Stimulated activated CD8-positive, alpha-beta memory T cell treated with anti-CD3 and anti-CD28 coated beads, Interleukin-2, amount 100 ng/mL, for 48 hours (primary cell): ENCODE data around the gene VSX1.

Experiments used
- DNase-seq, 2 donors: peaks; one replicate each; pipeline ENCODE4 v3.0.0-alpha.2; 2020; ENCODE audit warnings: low read depth in 2 of 2

The VSX1 gene

DNA sequence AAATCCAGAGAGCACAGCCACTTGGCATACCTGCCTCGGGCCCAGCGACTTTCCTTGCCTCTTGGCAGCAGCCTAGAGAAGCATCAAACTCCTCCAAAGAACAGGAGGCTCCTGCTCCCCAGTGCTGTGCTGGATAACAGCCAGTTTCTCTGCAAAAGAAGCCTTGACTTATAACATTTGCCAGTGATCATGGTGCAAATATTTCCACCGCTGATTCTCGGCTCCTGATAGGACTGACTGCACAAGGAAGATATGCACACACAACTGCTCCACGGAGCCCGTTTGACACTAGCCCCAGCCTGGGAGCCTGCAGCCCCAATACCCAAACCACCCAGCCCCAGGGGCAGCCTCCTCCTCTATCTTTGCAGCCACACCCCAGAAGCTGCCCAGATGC lies 41.5 kb downstream of the VSX1 start:
- no peak for DNase-seq

DNA sequence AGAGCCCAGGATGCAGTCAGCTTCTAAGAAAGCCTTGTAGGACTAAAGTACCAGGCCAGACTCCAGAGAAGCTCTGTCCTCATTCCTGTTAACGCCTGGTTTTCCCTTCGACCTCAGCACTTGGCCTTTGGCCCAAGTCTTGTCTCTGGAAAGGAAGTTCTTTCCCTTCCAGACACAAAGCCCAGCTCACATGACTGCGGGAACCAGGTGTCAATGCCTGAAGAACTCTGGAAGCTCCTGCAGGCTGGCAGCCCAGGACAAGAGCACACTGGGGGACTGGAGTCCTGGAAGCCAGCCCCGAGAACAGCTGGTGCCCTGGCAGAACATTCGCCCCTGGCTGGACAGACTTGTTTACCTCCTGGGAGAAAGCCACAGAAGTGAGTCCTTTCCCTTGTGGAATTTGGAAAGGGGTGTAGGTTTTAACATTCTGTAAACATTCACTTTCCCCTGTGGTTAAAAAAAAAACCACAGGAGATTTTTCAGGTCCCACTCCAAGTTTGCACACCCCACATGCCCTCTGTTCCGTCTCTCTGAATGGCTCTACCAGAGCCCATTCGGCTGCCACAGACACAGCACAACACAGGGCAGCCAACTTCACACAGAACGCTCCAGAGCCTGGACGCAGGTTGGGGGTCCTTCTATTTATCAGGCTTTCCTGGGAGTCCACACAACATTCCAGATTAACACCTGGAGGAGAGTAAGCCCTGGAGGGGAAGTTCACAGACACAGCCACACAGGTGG lies 42.1 kb downstream of the VSX1 start:
- no peak for DNase-seq

DNA sequence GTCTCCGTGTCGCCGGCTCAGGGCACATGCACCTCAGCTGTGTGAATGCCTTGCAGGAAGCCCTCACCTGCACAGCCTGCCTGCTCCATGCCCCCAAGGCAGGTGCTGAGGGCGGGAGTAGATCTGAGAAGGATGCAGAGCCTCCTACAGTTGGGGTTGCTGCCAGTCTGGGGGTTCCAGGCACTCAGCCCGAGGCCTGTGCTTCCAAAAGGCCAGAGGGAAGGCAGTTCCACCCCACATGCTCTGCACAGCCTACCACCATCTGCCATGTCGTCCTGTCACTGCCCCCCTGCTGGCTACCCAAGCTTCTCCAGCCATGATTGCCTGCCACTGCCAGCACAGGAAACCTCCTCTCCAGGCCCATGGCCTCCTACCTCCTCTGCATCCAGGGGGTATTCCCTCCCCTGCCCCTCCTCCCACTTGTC lies 43.3 kb downstream of the VSX1 start:
- no peak for DNase-seq

DNA sequence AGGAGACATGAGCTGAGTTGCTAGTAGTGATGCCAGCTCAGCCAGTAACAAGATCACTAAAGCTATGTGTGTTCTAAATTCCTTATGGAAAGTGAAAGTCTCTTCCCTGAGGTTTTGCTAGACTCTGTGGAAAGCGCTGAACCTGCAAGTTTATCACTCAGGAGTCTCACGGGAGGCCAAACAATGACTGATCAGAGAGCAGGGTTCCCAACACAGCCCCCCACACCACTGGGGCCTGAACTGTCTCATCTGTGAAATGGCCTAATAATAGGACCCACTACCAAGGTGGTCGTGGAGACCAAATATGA lies 43.9 kb downstream of the VSX1 start:
- DNase-seq: no peak

DNA sequence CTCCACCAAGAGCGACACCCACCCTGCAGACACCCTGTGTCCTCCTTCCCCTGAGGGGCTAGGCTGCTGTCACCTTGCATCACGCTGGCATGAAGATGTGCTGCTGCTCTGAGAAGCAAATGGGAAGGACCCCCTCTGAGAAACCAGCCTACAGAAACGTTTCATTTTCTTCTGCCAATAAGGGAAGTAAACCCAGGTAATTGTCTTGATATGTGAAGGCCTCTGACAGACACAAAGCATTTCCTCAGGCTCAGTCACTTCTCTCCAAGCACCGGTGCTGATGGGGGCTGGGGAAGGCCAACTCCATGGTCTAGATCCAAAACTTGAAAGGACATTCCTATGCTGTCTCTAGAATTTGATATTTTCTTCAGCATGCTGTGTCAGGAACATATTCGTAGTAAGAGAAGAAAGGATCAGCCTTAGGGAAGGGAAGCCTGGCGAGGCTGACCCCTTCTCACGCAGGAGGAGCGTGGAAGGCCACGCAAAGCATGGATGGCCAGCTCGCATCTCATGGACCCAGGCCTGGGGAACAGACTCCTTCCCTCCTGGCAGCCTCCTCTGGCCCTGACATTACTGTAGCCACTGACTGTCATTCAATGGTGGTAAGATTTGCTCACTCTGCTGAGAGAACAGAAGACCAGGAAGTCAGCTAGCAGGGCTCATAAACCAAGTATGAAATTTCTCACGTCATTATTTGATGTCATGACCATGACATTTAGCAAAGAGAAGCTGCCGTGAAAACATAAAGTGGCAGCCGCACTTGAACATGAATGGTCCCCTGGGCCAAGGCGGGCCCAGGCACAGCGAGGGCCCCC lies 44.4 kb downstream of the VSX1 start:
- no peak for DNase-seq

DNA sequence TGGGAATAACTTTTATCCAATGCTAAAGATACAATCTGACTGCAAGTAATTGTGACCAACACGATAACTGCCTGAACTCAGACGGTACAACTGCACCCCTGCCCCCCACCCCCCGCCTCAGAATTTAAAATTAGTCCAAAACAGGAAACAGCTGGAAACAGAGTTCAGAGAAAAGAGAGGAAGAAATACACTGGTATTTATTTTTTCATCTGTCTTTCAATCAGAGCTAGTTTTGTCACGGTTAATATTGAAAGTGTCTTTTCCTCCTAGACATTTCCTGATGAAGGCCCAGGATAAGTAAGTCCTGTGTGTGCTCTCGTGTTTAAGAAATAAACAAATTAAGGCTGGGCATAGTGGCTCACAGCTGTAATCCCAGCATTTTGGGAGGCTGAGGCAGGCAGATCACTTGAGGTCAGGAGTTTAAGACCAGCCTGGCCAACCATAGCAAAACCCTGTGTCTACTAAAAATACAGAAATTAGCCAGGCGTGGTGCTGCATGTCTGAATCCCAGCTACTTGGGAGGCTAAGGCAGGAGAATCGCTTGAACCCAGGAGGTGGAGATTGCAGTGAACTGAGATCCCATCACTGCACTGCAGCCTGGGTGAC lies 45.5 kb downstream of the VSX1 start:
- DNase-seq: no peak

DNA sequence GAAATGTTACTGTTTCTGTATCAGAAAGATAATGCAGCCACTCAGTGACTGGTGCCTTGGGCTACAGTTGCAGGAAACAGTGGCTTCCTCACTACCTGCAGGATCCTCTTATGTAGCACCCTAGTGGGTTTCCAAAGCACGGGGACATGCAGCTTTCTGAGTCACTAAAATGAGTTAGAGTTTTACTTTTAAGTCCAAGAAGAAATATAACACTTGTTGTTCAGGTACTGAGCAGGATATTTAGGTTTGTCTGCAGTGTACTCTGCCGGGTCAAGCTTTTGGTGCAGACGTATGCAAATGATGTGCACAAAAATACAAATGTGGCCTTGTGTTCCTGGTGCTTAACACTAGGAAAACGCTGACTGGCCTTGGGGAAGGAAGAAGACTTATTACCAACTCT lies 46.0 kb downstream of the VSX1 start:
- no peak for DNase-seq

DNA sequence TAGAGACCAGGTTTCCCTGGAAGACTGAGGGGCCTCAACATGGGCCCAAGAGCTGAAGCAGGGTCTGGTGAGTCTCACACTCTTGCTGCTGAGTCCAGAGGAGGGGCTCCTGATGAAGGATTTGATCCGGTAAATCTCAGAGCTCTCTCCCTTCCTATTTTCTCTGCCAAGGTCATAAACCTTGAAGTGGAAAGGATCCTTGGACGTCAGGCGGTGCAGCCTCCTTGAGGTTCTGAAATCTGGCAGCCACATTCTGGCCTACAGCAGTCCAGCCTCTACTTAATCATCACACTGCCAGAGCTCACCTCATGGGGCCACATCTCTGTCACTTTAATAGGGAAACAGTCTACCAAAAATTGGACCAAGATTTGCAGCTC lies 48.0 kb downstream of the VSX1 start:
- no peak for DNase-seq

DNA sequence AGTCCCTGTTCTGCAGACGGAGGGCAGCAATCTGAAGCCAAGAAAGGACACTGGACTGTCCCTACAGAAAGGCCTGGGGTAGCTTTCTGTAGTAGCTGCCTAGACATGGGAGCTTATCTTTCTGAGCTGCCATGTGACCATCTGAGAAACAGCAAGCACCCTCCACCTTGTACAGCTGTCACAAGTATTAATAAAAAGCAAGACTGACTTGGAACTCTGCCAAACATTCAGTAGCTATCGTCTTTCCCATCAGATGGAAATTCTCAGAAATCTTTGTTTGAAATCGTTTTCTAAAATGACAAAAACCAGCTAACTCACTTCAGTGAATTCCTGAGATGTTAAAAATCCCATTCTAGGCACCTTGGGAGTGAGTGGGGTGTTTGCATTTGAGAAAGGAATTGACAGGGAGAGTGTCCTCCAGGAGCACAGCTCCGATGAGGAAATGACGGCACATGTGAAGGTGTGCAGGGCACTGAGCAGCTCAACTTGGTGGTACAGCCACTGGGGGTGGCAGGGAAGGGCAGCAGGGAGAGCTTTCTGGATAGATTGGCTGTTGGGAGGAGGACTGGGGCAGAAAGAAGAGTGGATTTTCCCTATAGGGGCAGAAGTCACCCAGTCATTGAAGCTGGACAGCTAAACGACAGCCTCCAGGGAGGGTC lies 48.5 kb downstream of the VSX1 start:
- DNase-seq: no peak

DNA sequence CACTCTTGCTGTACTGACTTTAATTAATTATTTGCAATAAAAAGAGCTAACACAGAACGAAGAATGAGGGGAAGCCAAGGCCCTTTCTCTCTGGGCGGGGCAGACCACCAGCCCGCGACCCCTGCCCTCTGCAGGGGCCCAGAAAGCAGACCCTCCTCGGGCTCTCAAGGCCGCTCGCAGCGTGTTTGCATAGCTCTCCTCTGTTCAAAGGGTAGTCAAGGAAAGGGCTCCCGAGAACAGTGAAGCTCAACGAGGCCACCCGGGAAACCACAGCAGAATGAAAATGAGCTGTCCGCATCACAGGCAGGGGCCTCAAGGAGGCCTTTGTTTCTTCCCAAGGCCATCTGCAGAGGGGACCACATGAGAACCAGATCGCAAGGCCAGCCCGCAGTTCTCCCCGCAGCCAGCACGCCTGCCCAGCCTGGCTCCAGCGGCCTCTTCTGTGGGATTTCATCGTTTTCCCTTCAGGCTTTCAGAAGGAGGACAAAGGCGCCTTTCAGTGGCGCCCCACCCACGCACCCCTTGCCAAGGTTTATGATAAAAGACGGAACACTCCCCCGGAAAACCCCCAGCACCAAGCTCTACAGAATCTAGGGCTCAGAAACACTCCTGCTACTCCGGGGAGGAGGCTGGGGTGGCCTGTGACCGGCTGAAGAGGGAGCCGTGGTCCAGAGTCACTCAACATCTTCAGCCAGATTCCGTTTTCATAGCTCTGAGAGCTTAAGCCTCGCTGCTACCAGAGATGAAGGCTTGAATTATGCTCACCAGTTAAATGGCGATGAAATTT lies 49.3 kb downstream of the VSX1 start:
- no peak for DNase-seq

DNA sequence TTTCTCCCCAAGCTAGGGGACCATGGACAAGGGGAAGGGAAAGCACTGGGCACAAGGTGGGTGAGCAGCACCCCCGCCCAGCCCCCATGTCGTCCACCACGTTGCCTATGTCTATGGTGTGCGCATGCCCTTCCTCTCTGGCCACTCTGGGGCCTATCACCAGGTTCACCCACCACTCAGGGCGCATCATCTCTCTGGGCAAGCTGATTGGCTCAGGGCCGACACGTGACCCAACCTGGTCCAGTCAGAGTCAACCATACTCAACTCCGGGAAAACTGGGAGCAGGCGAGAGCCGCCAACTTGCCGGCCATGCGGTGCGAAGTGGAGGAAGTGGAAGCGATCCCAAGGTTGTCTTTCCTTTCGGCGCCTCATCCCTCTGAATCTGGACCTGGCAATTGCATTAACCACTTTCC lies 49.9 kb downstream of the VSX1 start:
- no peak for DNase-seq

DNA sequence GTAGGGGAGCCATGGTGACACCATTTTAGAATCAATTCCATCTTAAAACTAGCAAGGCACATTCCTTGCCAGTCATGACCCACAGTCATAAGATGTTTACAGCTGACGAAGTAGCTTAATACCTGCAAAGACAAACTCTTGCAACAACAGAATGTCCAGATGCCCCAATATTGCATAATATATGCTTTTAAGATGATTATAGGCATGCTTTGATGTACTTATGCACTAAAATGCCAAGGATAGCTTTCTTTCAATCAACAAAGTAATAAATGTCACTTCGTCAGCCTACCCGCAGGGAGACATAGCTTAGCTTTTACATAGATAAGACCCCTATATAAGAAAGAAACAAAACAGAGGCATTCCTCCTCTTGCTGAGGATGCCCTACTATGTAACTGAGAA lies 50.7 kb downstream of the VSX1 start:
- DNase-seq: no peak

DNA sequence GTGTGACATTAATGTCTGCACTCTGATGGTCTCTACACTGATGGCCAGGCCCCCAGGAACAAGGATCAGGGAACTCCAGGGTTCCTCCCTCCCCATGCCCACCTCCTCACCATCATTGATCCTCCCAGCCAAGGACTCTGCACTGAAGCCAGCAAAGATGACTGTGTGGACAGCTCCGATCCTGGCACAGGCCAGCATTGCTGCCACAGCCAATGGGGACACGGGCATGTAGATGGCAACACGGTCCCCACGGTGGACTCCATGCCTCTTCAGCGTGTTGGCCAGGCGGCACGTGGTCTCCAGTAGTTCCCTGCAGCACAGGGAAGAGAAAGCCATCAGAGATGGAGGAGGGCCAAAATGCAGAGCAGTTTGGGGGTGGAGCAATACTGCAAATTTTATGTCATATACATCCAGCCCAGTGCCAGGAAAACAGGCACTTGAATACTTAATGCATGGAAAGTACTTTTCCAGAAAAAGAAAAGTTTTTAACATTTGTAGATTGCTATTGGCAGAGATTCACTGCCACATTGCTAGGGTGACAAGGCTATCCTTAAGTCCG lies 51.2 kb downstream of the VSX1 start:
- DNase-seq: no peak

DNA sequence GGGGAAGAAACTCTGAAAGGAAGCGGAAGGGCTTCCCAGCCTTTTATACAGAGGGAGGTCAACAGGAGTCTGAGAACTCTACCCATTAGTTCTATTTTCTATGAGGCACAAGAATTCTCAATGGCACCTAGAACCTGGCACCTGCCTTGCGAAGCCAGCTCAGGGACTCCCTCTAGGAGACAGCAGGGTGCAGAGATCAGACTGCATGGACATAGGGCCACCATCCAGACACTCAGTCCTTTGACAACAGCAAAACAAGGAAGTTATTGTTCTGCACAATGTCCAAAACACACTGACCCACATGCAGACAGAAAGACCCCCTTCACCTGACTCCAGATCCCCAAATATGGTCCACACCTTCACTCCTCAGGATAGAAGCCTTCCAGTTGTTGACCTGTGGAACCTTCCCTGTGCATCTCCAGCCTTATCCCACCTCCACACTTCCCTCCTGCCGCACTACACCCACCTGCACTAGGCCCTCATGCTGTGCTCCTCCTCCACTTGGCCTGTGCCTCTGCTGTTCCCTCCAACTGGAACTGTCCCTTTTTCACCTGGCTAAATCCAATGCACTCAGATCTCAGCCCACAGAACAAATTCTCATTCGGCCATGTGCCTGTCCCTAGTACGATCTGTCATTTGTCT lies 51.8 kb downstream of the VSX1 start:
- DNase-seq: no peak

DNA sequence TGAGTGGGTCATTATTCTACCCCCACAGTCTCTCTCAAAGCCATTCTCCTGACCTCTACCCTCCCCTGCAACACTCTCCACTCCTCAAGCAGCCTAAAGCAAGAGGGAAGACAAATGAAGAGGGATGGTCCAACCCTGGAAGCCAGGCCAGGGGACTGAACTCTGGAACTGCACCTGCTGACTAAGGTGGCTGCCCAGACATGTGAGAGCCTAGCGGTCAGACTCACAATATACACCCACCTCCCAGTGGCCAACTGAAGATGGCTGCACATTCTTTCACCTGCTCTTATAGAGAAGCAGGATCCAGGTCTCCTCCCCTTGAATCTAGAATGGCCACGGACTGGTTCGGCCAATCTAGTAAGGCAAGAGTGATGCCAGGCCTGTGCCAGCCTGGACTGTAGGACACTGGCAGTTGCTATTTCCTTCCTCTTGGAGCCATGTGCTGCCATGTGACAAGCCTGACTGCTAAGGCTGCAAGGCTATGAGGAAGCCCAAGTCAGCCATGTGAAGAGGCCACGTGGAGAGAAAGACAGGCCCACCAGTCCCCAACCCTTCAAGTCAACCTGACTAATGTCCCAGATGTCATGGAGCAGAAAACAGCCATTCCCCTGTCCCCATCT lies 55.8 kb downstream of the VSX1 start:
- no peak for DNase-seq
